Glomerular endothelial cell (primary cell): ENCODE data around the gene AIFM1. TPM values are rescaled to one million over a fixed set of nuclear protein-coding genes. Genes with fewer than 3 reads are reported as not detected.

Source experiments
- DNase-seq: peaks from one replicate; pipeline ENCODE4 v3.0.0-alpha.2; 2011; ENCODE audit warnings: low read depth, low spot score; ENCODE audit errors: extremely low read depth
- total RNA-seq: library from RNA; depleted of rRNA; stranded (reverse); fragments of >200 nt; gene quantifications from 2 replicates; pipeline ENCODE4 v1.2.3, GENCODE V29; 2015

AIFM1 gene
- total RNA-seq, 1 donor from 2014 or later = 16.4 TPM

- DNase-seq = no peak
Measured at GRCh38 chrX:130171446-130172126, 5.9 kb upstream of the AIFM1 start, which contains the start of gene RAB33A. RAB33A (plus strand) TSS chrX:130171962; CDS start chrX:130172063, 101 bp downstream.

GRCh38 chrX:130170752-130171445 lies 5.3 kb upstream of the AIFM1 start:
- no peak for DNase-seq

GRCh38 chrX:130167040-130167439 lies 1.4 kb upstream of the AIFM1 start:
- DNase-seq = no peak

GRCh38 chrX:130166503-130166777 lies 799 bp upstream of the AIFM1 start:
- DNase-seq = no peak

GRCh38 chrX:130165181-130165702 lies 399 bp downstream of the AIFM1 start:
- DNase-seq = no peak

DNA sequence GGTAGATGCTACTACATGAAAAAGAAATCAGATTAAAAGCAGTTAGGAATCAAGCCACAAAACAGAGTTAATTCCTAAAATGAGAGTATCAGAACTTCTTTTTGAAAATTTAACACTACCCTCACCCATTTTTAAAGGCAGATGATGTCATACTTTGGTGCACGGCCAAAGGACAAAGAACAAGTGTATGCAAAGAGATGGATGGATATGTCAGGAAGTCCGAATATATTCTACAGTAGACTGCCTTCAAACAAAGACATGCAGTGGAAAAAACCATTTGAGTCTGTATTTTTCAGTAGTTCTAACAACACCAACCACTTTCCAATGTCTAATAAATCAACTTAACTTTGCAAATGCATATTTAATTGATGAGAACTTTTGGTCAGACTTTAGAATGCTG lies 2.2 kb downstream of the AIFM1 start:
- no peak for DNase-seq

DNA sequence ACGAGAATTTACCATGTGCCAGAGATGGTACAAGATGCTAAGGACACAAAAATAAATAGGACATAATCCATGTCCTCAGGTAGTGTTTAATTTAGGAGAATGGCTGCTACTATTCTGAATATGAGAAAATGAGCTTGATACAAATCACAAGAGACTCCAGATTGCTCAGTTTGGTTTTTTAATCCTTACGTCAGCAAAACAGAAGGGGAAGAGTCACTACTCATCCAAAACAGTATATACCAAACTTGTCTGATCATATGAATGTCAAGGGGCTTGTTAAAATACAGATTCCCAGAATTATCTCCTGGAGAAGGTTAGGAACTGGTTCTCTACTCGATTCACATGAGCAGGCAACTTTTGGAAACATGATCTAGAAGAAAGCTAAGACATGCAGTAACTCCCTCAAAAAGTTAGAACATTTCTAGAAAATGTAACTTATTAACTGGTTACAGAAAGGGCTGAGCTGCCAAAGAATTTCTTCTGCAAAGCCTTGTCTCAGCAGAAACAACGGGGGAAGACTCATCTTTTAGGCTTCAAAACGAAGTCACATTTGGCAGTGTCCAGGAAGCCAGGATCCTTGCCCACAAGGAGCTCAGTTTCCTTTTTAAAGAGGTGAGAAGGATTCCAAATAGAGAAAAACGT lies 3.4 kb downstream of the AIFM1 start:
- DNase-seq = no peak

DNA sequence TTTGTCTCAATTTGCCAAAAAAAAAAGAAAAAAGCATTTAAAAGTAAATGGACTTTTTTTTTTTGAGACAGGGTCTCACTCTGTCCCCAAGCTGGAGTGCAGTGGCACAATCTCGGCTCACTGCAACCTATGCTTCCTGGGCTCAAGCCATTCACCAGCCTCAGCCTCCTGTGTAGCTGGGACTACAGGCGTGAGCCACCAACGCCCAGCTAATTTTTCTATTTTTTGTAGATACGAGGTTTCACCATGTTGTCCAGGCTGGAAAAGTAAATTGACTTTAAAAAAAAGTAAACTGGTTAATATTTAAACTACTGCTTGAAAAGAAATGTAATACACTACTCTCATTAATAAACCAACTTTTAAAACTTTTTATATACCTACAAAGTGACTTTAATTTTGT lies 5.9 kb downstream of the AIFM1 start:
- no peak for DNase-seq

DNA sequence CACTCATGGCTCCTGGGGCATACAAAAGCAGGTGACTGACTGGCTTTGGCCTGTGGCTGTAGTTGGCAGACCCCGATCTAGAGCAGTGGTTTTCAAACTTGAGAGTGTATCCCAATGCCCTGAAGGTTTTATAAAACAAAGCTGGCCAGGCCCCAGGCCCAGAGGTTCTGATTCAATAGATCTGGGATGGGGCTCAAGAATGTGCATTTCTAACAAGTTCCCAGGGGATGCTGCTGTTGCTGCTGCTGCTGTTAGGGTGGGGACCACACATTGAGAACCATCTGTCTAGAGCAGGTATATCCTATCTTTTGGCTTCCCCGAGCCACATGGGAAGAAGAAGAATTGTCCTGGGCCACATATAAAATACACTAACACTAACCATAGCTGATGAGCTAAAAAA lies 7.3 kb downstream of the AIFM1 start:
- DNase-seq = no peak

GRCh38 chrX:130155564-130155963 lies 10.1 kb downstream of the AIFM1 start:
- no peak for DNase-seq

- no peak for DNase-seq
Measured at GRCh38 chrX:130147631-130148030, 18.0 kb downstream of the AIFM1 start.

DNA sequence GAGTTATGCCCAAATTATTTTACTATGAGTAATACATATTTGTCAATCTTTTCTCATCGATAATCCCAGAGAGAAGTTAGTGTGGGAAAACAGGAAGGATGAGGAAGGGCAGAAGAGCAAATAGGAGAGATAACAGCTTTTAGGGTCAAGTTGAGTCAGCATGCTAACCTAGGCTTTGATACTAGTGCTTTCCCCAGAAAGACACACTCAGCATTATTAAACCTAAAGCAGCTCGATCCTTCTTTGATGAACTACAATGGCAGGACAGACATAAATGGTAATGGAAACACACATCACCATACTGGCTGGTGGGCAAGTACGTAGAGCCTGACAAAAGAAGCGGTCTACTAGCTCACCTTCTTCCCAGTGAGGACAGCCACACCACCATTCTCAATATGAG lies 20.5 kb downstream of the AIFM1 start:
- DNase-seq = no peak

GRCh38 chrX:130144509-130144908 lies 21.1 kb downstream of the AIFM1 start:
- no peak for DNase-seq

- no peak for DNase-seq
Measured at GRCh38 chrX:130139474-130140201, 26.0 kb downstream of the AIFM1 start.

DNA sequence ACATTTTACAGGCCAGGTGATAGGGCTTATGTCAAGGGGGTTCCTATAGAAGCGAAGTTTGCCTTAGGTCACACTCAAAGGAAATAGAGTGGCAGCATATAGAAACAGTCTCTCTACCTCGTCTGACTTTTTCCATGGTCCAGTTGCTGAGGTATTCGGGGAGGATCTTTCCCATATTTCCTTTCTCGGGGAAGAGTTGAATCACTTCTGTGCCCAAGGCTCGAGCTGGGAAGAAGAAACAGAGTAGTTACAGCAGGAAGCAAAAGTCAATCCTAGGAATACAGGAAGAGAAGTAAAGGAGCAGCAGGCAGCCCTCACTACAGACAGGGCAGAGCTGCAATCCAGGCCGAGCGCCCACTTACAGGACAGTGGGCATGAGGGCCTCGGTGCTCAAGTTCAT lies 28.7 kb downstream of the AIFM1 start:
- DNase-seq = no peak

DNA sequence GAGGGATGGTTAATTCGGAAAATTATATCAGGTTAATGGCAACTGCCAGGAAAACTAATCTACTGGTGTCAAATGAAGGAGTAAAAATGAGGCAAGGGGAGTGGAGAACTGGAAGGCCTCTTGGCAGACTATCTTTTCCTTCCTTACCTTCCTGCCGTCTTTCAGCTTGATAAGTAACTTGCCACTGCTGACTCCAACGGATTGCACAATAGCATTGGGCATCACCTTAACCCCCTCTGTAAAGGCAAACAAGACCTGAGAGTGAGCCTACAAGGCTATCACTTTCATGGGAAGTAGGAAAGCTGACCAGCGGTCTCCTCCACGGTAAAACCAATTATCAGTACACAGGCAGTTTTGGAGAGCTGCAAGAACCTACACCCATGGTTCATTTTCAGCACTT lies 29.1 kb downstream of the AIFM1 start:
- DNase-seq = no peak

- DNase-seq = no peak
Measured at GRCh38 chrX:130130990-130131389, 34.7 kb downstream of the AIFM1 start.

GRCh38 chrX:130125091-130125874 lies 40.4 kb downstream of the AIFM1 start:
- DNase-seq = no peak

GRCh38 chrX:130124577-130124976 lies 41.1 kb downstream of the AIFM1 start:
- DNase-seq = no peak

DNA sequence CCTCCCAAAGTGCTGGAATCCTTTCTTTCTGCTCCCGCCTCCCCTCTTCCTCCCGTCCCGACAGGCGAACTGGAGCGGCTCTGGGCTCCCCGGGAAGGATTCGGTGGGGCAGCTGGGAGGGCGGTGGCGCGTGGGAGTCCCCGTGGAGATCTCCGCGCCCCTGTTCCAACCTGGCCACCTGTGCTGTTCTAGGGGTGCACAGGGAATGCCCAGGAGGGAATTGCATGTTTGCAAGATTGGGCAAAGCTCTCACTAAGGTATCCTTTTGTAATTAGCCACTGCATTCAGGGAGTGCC lies 44.2 kb downstream of the AIFM1 start:
- DNase-seq = no peak
